Psoas muscle (tissue), 8 donors: ENCODE results near the gene TSPYL6. TPM values are rescaled to one million over a fixed set of nuclear protein-coding genes. Genes with fewer than 3 reads are reported as not detected.

ENCODE experiments used
- ATAC-seq, 4 donors: fragments of 200-7000 bp; cut with Tn5 transposase; one replicate each; pipeline ENCODE4 v1.9.1; 2020; ENCODE audit warnings: moderate library complexity in 3 of 4, mild to moderate bottlenecking in 2 of 4
- DNase-seq, 2 donors: peaks; one replicate each; pipeline ENCODE4 v3.0.0-alpha.2; 2020
- H3K27ac ChIP-seq: fragments of 200-600 bp; one replicate; pipeline ENCODE4 v1.8.0; 2022
- H3K27me3 ChIP-seq, 3 donors: fragments of 200-600 bp in 1 of 3; one replicate each; pipeline versions ENCODE4 v1.6.1 to v1.8.0; 2013 to 2022; ENCODE audit warnings: low read length in 2 of 3, mild to moderate bottlenecking in 2 of 3, moderate library complexity in 1 of 3; ENCODE audit not compliant: insufficient read depth in 3 of 3
- H3K36me3 ChIP-seq, 2 donors: fragments of 200-600 bp in 1 of 2; one replicate each; pipeline versions ENCODE4 v1.6.1 to v1.8.0; 2013 to 2022; ENCODE audit warnings: low read depth in 1 of 2, mild to moderate bottlenecking in 1 of 2, moderate library complexity in 1 of 2; ENCODE audit not compliant: insufficient read depth in 1 of 2
- H3K4me1 ChIP-seq: fragments of 200-600 bp; one replicate; pipeline ENCODE4 v1.8.0; 2022
- H3K4me3 ChIP-seq: fragments of 200-600 bp; one replicate; pipeline ENCODE4 v1.8.0; 2022; ENCODE audit warnings: mild to moderate bottlenecking
- H3K9me3 ChIP-seq: fragments of 200-600 bp; one replicate; pipeline ENCODE4 v1.8.0; 2022
- WGBS, 3 donors: extraction: QIAGEN DNeasy Blood & Tissue Kit; methylation state at CpG; one replicate each; pipeline versions ENCODE4 v1.1.6 to v1.1.7; 2013; 5-methylcytosine and 5-hydroxymethylcytosine counted together
- intact Hi-C, 2 donors: fragments of 100-400 bp; cut with DNase I; formaldehyde crosslinking; loops; one replicate each; pipeline versions ENCODE4 v1.11.0 to v1.14.2; 2022
- polyA plus RNA-seq, 3 donors: library from polyadenylated mRNA; stranded (reverse); fragments of 200-250 nt; gene quantifications; one replicate each; pipeline ENCODE4 v1.2.3, GENCODE V29; 2013
- total RNA-seq, 4 donors: library from RNA; stranded (reverse); fragmentation: NEBNext Ultra II Directional in 2 of 4; extraction: Animal tissue kit (Norgen Biotek cat#: 25700) in 2 of 4; gene quantifications; one replicate each; pipeline versions ENCODE4 v1.2.1 to v1.2.4, GENCODE V29; 2021 to 2023
- TF ChIP-seq, protein P1 (sequence below): fragments of 200-600 bp; IDR thresholded peaks from one replicate; pipeline ENCODE4 v1.8.0; 2022; ENCODE audit warnings: antibody characterized with exemption
- donor health status: healthy with polysubstance abuse.
- donor health status: DM: no; HTN: no; CAD: no; lungs with moderate emphysema.
- donor health status: Bipolar disorder and iron deficiency.
- donor health status: healthy.
- donor health status: DM: yes; HTN: yes; CAD: no.
- donor health status: DM: no; HTN: no; CAD: no.
- donor health status: DM: no; HTN: no; CAD: no.
- donor health status: DM: yes; HTN: yes; CAD: no.

Gene TSPYL6
- total and polyA plus RNA-seq, 7 donors = 0.05 TPM; not detected in 6

DNA sequence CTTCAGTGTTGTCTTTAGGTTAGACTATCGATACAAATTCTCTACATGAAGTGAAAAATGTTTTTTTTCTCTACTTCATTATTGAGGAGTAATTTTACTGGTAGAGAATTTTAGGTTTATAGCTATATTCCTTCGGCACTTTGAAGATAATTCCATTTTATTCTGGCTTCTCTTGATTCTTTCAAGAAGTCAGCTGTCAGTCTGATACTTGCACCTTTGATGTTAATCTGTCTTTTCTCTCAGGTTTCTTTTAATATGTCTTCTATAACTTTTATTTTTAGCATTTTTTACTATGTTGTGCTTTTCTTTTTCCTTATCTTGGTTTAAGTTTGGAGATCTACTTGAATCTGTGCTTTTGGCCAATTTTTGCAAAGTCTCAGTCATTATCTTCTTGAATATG is 18.6 kb downstream of the TSPYL6 start:
- DNase-seq = no peak
- TF ChIP-seq, protein P1, sequence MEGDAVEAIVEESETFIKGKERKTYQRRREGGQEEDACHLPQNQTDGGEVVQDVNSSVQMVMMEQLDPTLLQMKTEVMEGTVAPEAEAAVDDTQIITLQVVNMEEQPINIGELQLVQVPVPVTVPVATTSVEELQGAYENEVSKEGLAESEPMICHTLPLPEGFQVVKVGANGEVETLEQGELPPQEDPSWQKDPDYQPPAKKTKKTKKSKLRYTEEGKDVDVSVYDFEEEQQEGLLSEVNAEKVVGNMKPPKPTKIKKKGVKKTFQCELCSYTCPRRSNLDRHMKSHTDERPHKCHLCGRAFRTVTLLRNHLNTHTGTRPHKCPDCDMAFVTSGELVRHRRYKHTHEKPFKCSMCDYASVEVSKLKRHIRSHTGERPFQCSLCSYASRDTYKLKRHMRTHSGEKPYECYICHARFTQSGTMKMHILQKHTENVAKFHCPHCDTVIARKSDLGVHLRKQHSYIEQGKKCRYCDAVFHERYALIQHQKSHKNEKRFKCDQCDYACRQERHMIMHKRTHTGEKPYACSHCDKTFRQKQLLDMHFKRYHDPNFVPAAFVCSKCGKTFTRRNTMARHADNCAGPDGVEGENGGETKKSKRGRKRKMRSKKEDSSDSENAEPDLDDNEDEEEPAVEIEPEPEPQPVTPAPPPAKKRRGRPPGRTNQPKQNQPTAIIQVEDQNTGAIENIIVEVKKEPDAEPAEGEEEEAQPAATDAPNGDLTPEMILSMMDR = no peak

GRCh38 chr2:54233832-54234649 is 22.0 kb downstream of the TSPYL6 start:
- Histone ChIP-seq H3K9me3 (no peaks in the 10 kb centered on the region), H3K4me1 (peaks cover 2% of the 10 kb centered on the region), H3K36me3 (no peaks in the 10 kb centered on the region), H3K4me3 (no peak overlapping the region), H3K27ac (no peak overlapping the region), H3K27me3 (no peaks in the 10 kb centered on the region)
- 43 to 64% (median 51%) methylated on average over 4 of the region's 4 CpGs for WGBS, 3 donors
- intact Hi-C loops = no loop called here
- DNase-seq = no peak
- TF ChIP-seq, protein P1 = no peak
- ATAC-seq = peak in 1 of 4 donors; percentile 16

More for the DNA sequence above, 18.6 kb downstream of the TSPYL6 start:
- no peak overlapping the region for H3K4me3 ChIP-seq
- H3K36me3 ChIP-seq = no peaks in the 10 kb centered on the region
- WGBS, 3 donors = 95 to 97% (median 96%) methylated on average over 2 of the region's 2 CpGs
- no peaks in the 10 kb centered on the region for H3K27me3 ChIP-seq
- H3K4me1 ChIP-seq = no peaks in the 10 kb centered on the region
- no peak overlapping the region for H3K27ac ChIP-seq
- no peaks in the 10 kb centered on the region for H3K9me3 ChIP-seq
- intact Hi-C loops = no loop called here
- no peak for ATAC-seq

GRCh38 chr2:54228945-54229344 is 27.1 kb downstream of the TSPYL6 start:
- Histone ChIP-seq H3K27me3 (no peaks in the 10 kb centered on the region), H3K4me1 (peaks cover 15% of the 10 kb centered on the region), H3K9me3 (no peaks in the 10 kb centered on the region), H3K36me3 (no peaks in the 10 kb centered on the region), H3K4me3 (no peak overlapping the region), H3K27ac (no peak overlapping the region)
- TF ChIP-seq, protein P1 = no peak
- DNase-seq = peak; percentile 51
- ATAC-seq = peak in 3 of 4 donors; percentile 50 to 53 (median 51)
- intact Hi-C loops = no loop called here
- WGBS, 3 donors = 45 to 73% (median 47%) methylated on average over 2 of the region's 2 CpGs

GRCh38 chr2:54227798-54228197 is 28.2 kb downstream of the TSPYL6 start:
- no peak for ATAC-seq
- Histone ChIP-seq H3K27ac (no peak overlapping the region), H3K4me1 (peaks cover 15% of the 10 kb centered on the region), H3K4me3 (no peak overlapping the region), H3K27me3 (no peaks in the 10 kb centered on the region), H3K9me3 (no peaks in the 10 kb centered on the region), H3K36me3 (no peaks in the 10 kb centered on the region)
- no peak for DNase-seq
- TF ChIP-seq, protein P1 = no peak
- intact Hi-C loops = no loop called here
